ENCODE results near the gene CFAP57. TPM values are rescaled to one million over a fixed set of nuclear protein-coding genes. Genes with fewer than 3 reads are reported as not detected.

The CFAP57 gene
- total RNA-seq, 2 donors from 2014 or later, result 0.14 to 4.7 TPM

GRCh38 chr1:43288058-43288784, 116.1 kb downstream of the CFAP57 start:
- H3K27me3 ChIP-seq (replicated peaks; ENCODE audit: insufficient read depth), result no peaks in the 10 kb centered on the region
- H3K9me3 ChIP-seq, result no peaks in the 10 kb centered on the region
- H3K36me3 ChIP-seq, result no peaks in the 10 kb centered on the region
- DNase-seq (ENCODE audit: low spot score), result no peak
- no peaks in the 10 kb centered on the region for H3K4me1 ChIP-seq (replicated peaks)
- intact Hi-C loops (cut with DNase I), result no loop called here
- 88% methylated on average over 9 of the region's 9 CpGs for WGBS
- TF ChIP-seq POLR2AphosphoS5 (IDR thresholded peaks at IDR 0.05) (no peak), POLR2A (IDR thresholded peaks at IDR 0.05) (no peak)
- TF ChIP-seq, protein P1, sequence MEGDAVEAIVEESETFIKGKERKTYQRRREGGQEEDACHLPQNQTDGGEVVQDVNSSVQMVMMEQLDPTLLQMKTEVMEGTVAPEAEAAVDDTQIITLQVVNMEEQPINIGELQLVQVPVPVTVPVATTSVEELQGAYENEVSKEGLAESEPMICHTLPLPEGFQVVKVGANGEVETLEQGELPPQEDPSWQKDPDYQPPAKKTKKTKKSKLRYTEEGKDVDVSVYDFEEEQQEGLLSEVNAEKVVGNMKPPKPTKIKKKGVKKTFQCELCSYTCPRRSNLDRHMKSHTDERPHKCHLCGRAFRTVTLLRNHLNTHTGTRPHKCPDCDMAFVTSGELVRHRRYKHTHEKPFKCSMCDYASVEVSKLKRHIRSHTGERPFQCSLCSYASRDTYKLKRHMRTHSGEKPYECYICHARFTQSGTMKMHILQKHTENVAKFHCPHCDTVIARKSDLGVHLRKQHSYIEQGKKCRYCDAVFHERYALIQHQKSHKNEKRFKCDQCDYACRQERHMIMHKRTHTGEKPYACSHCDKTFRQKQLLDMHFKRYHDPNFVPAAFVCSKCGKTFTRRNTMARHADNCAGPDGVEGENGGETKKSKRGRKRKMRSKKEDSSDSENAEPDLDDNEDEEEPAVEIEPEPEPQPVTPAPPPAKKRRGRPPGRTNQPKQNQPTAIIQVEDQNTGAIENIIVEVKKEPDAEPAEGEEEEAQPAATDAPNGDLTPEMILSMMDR (IDR thresholded peaks at IDR 0.05), result no peak
- H3K27ac ChIP-seq, result no peak overlapping the region
- no peak overlapping the region for H3K4me3 ChIP-seq

- intact Hi-C loops (cut with DNase I), result no loop called here
- peaks cover under 1% of the 10 kb centered on the region for H3K4me1 ChIP-seq (replicated peaks)
- DNase-seq (ENCODE audit: low spot score), result no peak
- H3K4me3 ChIP-seq, result no peak overlapping the region
- H3K27me3 ChIP-seq (replicated peaks; ENCODE audit: insufficient read depth), result no peaks in the 10 kb centered on the region
- TF ChIP-seq, protein P1 (IDR thresholded peaks at IDR 0.05), result no peak
- TF ChIP-seq POLR2A (IDR thresholded peaks at IDR 0.05) (no peak), POLR2AphosphoS5 (IDR thresholded peaks at IDR 0.05) (no peak)
- no peaks in the 10 kb centered on the region for H3K9me3 ChIP-seq
- no peaks in the 10 kb centered on the region for H3K36me3 ChIP-seq
- 83% methylated on average over 12 of the region's 12 CpGs for WGBS
- H3K27ac ChIP-seq, result no peak overlapping the region
Observed at GRCh38 chr1:43288785-43289706, 116.9 kb downstream of the CFAP57 start.

DNA sequence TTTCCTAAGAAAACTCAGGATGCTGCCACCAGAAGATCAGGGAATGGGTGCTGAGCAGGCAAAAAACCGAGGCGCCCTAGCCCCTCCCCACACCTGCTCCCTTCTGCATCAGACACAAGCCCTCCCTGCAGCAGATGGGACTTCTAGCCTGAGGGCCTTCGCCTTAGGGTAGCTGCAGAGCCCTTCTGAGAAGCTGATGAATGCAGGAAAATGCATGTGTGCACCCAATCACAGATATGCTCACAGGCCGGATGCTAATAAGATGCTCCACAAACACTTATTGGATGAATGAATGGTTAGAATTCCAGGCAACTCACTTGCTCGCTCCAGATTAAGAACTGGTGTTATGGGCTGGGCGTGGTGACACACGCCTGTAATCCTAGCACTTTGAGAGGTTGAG, 120.1 kb downstream of the CFAP57 start:
- no peak for DNase-seq (ENCODE audit: low spot score)
- intact Hi-C loops (cut with DNase I), result loop anchor here (5.0 kb wide), 1 partner anchor 50 kb away; no protein-coding TSS in a partner anchor

GRCh38 chr1:43292679-43293078, 120.5 kb downstream of the CFAP57 start:
- H3K27ac ChIP-seq, result peak overlapping the region in 1 of 2 donors; percentile 79
- WGBS, result 82% methylated on average over 5 of the region's 5 CpGs
- TF ChIP-seq POLR2A (IDR thresholded peaks at IDR 0.05) (no peak), POLR2AphosphoS5 (IDR thresholded peaks at IDR 0.05) (no peak)
- TF ChIP-seq, protein P1 (IDR thresholded peaks at IDR 0.05), result no peak
- no peaks in the 10 kb centered on the region for H3K9me3 ChIP-seq
- H3K4me1 ChIP-seq (replicated peaks), result peaks cover 3% of the 10 kb centered on the region
- no peak overlapping the region for H3K4me3 ChIP-seq
- H3K36me3 ChIP-seq, result no peaks in the 10 kb centered on the region
- DNase-seq (ENCODE audit: low spot score), result no peak
- H3K27me3 ChIP-seq (replicated peaks; ENCODE audit: insufficient read depth), result no peaks in the 10 kb centered on the region
- intact Hi-C loops (cut with DNase I), result loop anchor here (5.0 kb wide), 1 partner anchor 50 kb away; no protein-coding TSS in a partner anchor

More for the DNA sequence above, 120.1 kb downstream of the CFAP57 start:
- no peak overlapping the region for H3K27ac ChIP-seq
- TF ChIP-seq, protein P1 (IDR thresholded peaks at IDR 0.05), result no peak
- TF ChIP-seq POLR2AphosphoS5 (IDR thresholded peaks at IDR 0.05) (no peak), POLR2A (IDR thresholded peaks at IDR 0.05) (no peak)
- H3K36me3 ChIP-seq, result no peaks in the 10 kb centered on the region
- H3K27me3 ChIP-seq (replicated peaks; ENCODE audit: insufficient read depth), result no peaks in the 10 kb centered on the region
- H3K9me3 ChIP-seq, result no peaks in the 10 kb centered on the region
- peaks cover 3% of the 10 kb centered on the region for H3K4me1 ChIP-seq (replicated peaks)
- WGBS, result 87% methylated on average over 7 of the region's 7 CpGs
- no peak overlapping the region for H3K4me3 ChIP-seq

Measured in prostate gland (tissue), 2 donors.